SK-N-SH (cell line): ENCODE measurements around the gene TPCN2. TPM values are rescaled to one million over a fixed set of nuclear protein-coding genes. Genes with fewer than 3 reads are reported as not detected.
"Not testable (repeated sequence)": the region's sequence is repeated elsewhere in the genome, so short reads cannot be mapped to it uniquely, and the experiment has no call there.

ENCODE experiments used
- CTCF ChIA-PET: fragments of 300-600, 350-600 bp; formaldehyde crosslinking; extraction: SDS; loops from one replicate; lab custom pipeline; 2021; lab: Yijun Ruan, JAX
- POLR2A ChIA-PET: fragments of 350-600 bp; sonication (Branson Sonifier 250); formaldehyde crosslinking; extraction: SDS; loops from one replicate; lab custom pipeline; 2020; ENCODE audit warnings: antibody characterized with exemption, inconsistent platforms; lab: Yijun Ruan, JAX
- DNase-seq: peaks from one replicate; pipeline ENCODE4 v3.0.0; 2012
- H2AFZ ChIP-seq: fragments of 200-600 bp; sonication (generic); 2 replicates; pipeline ENCODE4 v1.8.1; 2016; ENCODE audit warnings: antibody characterized with exemption, mild to moderate bottlenecking, low read depth
- H3F3A ChIP-seq: fragments of 200-600 bp; sonication (generic); replicated peaks from 2 replicates; pipeline ENCODE3; 2016; ENCODE audit warnings: antibody characterized with exemption, mild to moderate bottlenecking; ENCODE audit not compliant: insufficient read depth
- H3K27ac ChIP-seq, 2 experiments: fragments of 200-500 bp in 1 of 2; fragments of 200-600 bp in 1 of 2; sonication (Bioruptor generic) in 1 of 2; sonication (generic), shearing (Covaris generic) in 1 of 2; 2 replicates each; pipeline versions ENCODE4 v1.5.1 to v1.6.1; 2014 to 2016; ENCODE audit warnings: low read depth in 2 of 2, inconsistent platforms in 1 of 2, low read length in 1 of 2, mild to moderate bottlenecking in 1 of 2, mixed read lengths in 1 of 2
- H3K27me3 ChIP-seq: fragments of 200-600 bp; sonication (generic), shearing (Covaris generic); 2 replicates; pipeline ENCODE4 v1.6.1; 2016; ENCODE audit warnings: mixed run types; ENCODE audit not compliant: insufficient read depth
- H3K36me3 ChIP-seq, 2 experiments: fragments of 200-500 bp in 1 of 2; fragments of 200-600 bp in 1 of 2; sonication (Bioruptor generic) in 1 of 2; sonication (generic) in 1 of 2; replicated peaks in 1 of 2; 2 replicates each; pipeline versions ENCODE3 to v1.5.1; 2014 to 2016; ENCODE audit warnings: low read length in 1 of 2, mild to moderate bottlenecking in 1 of 2; ENCODE audit not compliant: insufficient read depth in 2 of 2, control insufficient read depth in 1 of 2
- H3K4me1 ChIP-seq, 2 experiments: fragments of 200-500 bp in 1 of 2; fragments of 200-600 bp in 1 of 2; sonication (Bioruptor generic) in 1 of 2; sonication (generic), shearing (Covaris generic) in 1 of 2; 2 replicates each; pipeline versions ENCODE4 v1.5.1 to v1.6.1; 2014 to 2016; ENCODE audit warnings: low read depth in 1 of 2, low read length in 1 of 2, mixed run types in 1 of 2; ENCODE audit not compliant: insufficient read depth in 2 of 2, control insufficient read depth in 1 of 2
- H3K4me2 ChIP-seq: fragments of 200-600 bp; sonication (generic), shearing (Covaris generic); 2 replicates; pipeline ENCODE4 v1.6.1; 2017; ENCODE audit warnings: mixed run types
- H3K4me3 ChIP-seq, 2 experiments: fragments of 200-500 bp in 1 of 2; fragments of 200-600 bp in 1 of 2; sonication (Bioruptor generic) in 1 of 2; sonication (generic), shearing (Covaris generic) in 1 of 2; 2 replicates each; pipeline versions ENCODE4 v1.5.1 to v1.8.1; 2014 to 2016; ENCODE audit warnings: low read depth in 2 of 2, inconsistent platforms in 1 of 2, low read length in 1 of 2, mild to moderate bottlenecking in 1 of 2, mixed read lengths in 1 of 2, moderate library complexity in 1 of 2
- H3K79me2 ChIP-seq: fragments of 200-600 bp; sonication (generic); 2 replicates; pipeline ENCODE4 v1.8.1; 2017; ENCODE audit warnings: mild to moderate bottlenecking; ENCODE audit not compliant: insufficient read depth
- H3K9ac ChIP-seq: fragments of 200-600 bp; sonication (generic); 2 replicates; pipeline ENCODE4 v1.6.1; 2017; ENCODE audit warnings: mixed run types
- H3K9me2 ChIP-seq: fragments of 200-600 bp; sonication (generic); 2 replicates; pipeline ENCODE4 v1.6.1; 2017; ENCODE audit warnings: mixed run types
- H3K9me3 ChIP-seq: fragments of 200-600 bp; sonication (generic); 2 replicates; pipeline ENCODE4 v1.6.1; 2017; ENCODE audit warnings: mixed run types, mild to moderate bottlenecking, moderate library complexity
- H4K20me1 ChIP-seq: fragments of 200-600 bp; sonication (generic); 2 replicates; pipeline ENCODE4 v1.6.1; 2017; ENCODE audit warnings: mild to moderate bottlenecking, mixed run types; ENCODE audit not compliant: insufficient read depth
- CHD2 ChIP-seq: fragments of 150-350 bp; IDR thresholded peaks from 2 replicates; pipeline ENCODE4 v1.6.1; 2018; ENCODE audit warnings: low read length; ENCODE audit not compliant: partially characterized antibody
- FOXM1 ChIP-seq: IDR thresholded peaks from 2 replicates; pipeline ENCODE4 v1.4.0; 2012; ENCODE audit warnings: low read depth, mild to moderate bottlenecking
- JUND ChIP-seq: IDR thresholded peaks from 2 replicates; pipeline ENCODE4 v1.4.0; 2012
- MEF2A ChIP-seq: IDR thresholded peaks from 2 replicates; pipeline ENCODE4 v1.4.0; 2012; ENCODE audit warnings: low read depth, borderline replicate concordance
- NRF1 ChIP-seq: IDR thresholded peaks from 2 replicates; pipeline ENCODE4 v1.6.1; 2012; ENCODE audit warnings: low read depth, mild to moderate bottlenecking, low read length
- POLR2AphosphoS5 ChIP-seq: IDR thresholded peaks from 2 replicates; pipeline ENCODE4 v1.6.1; 2012; ENCODE audit warnings: low read depth, low read length
- RAD21 ChIP-seq: IDR thresholded peaks from 2 replicates; pipeline ENCODE4 v1.6.1; 2012; ENCODE audit warnings: mild to moderate bottlenecking, low read length
- RCOR1 ChIP-seq: fragments of 150-350 bp; IDR thresholded peaks from 2 replicates; pipeline ENCODE4 v1.6.1; 2017; ENCODE audit warnings: antibody characterized with exemption, low read length
- REST ChIP-seq: IDR thresholded peaks from 2 replicates; pipeline ENCODE4 v1.6.1; 2012; ENCODE audit warnings: mild to moderate bottlenecking, low read depth, low read length, moderate library complexity
- RXRA ChIP-seq: IDR thresholded peaks from 2 replicates; pipeline ENCODE4 v1.4.0; 2012; ENCODE audit warnings: low read depth, mild to moderate bottlenecking, borderline replicate concordance
- SIN3A ChIP-seq: IDR thresholded peaks from 2 replicates; pipeline ENCODE4 v1.6.1; 2012; ENCODE audit warnings: low read depth, mild to moderate bottlenecking, low read length, moderate library complexity, borderline replicate concordance
- SMC3 ChIP-seq: IDR thresholded peaks from 2 replicates; pipeline ENCODE4 v1.6.1; 2012; ENCODE audit warnings: low read depth, low read length, improper control_type of control experiment
- TAF1 ChIP-seq: IDR thresholded peaks from 2 replicates; pipeline ENCODE4 v1.6.1; 2012; ENCODE audit warnings: low read depth, mild to moderate bottlenecking, low read length, moderate library complexity, borderline replicate concordance
- USF1 ChIP-seq: IDR thresholded peaks from 2 replicates; pipeline ENCODE4 v1.4.0; 2012; ENCODE audit warnings: low read depth, borderline replicate concordance
- WGBS: methylation state at CpG from one replicate; pipeline ENCODE4 v1.1.6; 2017; ENCODE audit warnings: low lambda C conversion rate; 5-methylcytosine and 5-hydroxymethylcytosine counted together
- polyA plus RNA-seq, 3 experiments: library from polyadenylated mRNA; depleted of rRNA; stranded (reverse); fragments of >200 nt; gene quantifications; 2 replicates each; pipeline ENCODE4 v1.2.3, GENCODE V29; 2012
- TF ChIP-seq, protein P1 (sequence below): IDR thresholded peaks from 2 replicates; pipeline ENCODE4 v1.4.0; 2012; ENCODE audit warnings: low read depth, borderline replicate concordance

Gene TPCN2
- polyA plus RNA-seq, 1 of the 3 experiments (the other 2 are of a cell fraction) = 8.7 TPM

GRCh38 chr11:69076129-69076791, 27.5 kb downstream of the TPCN2 start:
- H3K9me3 ChIP-seq = no peaks in the 10 kb centered on the region
- no peaks in the 10 kb centered on the region for H3K79me2 ChIP-seq
- TF ChIP-seq MEF2A (no peak), SMC3 (no peak), FOXM1 (no peak), USF1 (no peak), NRF1 (no peak), SIN3A (no peak), RCOR1 (no peak), POLR2AphosphoS5 (no peak), JUND (no peak), REST (no peak), RAD21 (no peak), RXRA (no peak), CHD2 (no peak), TAF1 (no peak)
- TF ChIP-seq, protein P1, sequence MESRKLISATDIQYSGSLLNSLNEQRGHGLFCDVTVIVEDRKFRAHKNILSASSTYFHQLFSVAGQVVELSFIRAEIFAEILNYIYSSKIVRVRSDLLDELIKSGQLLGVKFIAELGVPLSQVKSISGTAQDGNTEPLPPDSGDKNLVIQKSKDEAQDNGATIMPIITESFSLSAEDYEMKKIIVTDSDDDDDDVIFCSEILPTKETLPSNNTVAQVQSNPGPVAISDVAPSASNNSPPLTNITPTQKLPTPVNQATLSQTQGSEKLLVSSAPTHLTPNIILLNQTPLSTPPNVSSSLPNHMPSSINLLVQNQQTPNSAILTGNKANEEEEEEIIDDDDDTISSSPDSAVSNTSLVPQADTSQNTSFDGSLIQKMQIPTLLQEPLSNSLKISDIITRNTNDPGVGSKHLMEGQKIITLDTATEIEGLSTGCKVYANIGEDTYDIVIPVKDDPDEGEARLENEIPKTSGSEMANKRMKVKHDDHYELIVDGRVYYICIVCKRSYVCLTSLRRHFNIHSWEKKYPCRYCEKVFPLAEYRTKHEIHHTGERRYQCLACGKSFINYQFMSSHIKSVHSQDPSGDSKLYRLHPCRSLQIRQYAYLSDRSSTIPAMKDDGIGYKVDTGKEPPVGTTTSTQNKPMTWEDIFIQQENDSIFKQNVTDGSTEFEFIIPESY = no peak
- H3K27me3 ChIP-seq = no peaks in the 10 kb centered on the region
- no peaks in the 10 kb centered on the region for H3F3A ChIP-seq
- no peak overlapping the region for H2AFZ ChIP-seq
- H4K20me1 ChIP-seq = no peaks in the 10 kb centered on the region
- H3K27ac ChIP-seq = 0 out of 4 replicates have a peak overlapping the region, but pooled peaks of 1 of the 2 experiments have one; percentile 33
- 86% methylated on average over 18 of the region's 20 CpGs for WGBS
- POLR2A ChIA-PET = no interaction called here
- H3K4me3 ChIP-seq = no peak overlapping the region
- H3K36me3 ChIP-seq = peaks cover 0 to 11% of the 10 kb centered on the region in 2 experiments
- no peak overlapping the region for H3K4me2 ChIP-seq
- H3K4me1 ChIP-seq = peaks cover 0 to 8% of the 10 kb centered on the region in 2 experiments; a peak in 2 of 4 replicates
- H3K9ac ChIP-seq = no peak overlapping the region
- no peaks in the 10 kb centered on the region for H3K9me2 ChIP-seq
- no peak for DNase-seq
- CTCF ChIA-PET = no interaction called here

DNA sequence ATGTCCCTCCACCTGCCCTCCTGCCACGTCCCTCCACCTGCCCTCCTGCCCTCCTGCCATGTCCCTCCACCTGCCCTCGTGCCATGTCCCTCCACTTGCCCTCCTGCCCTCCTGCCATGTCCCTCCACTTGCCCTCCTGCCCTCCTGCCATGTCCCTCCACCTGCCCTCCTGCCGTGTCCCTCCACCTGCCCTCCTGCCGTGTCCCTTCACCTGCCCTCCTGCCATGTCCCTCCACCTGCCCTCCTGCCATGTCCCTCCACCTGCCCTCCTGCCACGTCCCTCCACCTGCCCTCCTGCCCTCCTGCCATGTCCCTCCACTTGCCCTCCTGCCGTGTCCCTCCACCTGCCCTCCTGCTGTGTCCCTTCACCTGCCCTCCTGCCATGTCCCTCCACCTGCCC, 28.2 kb downstream of the TPCN2 start:
- H3K9me3 ChIP-seq, DNase-seq, H3K4me1 ChIP-seq, H3F3A ChIP-seq, H3K27ac ChIP-seq, H3K9me2 ChIP-seq, H3K79me2 ChIP-seq, H3K4me3 ChIP-seq, H3K9ac ChIP-seq, POLR2A ChIA-PET, H3K4me2 ChIP-seq, H2AFZ ChIP-seq, CTCF ChIA-PET, H3K27me3 ChIP-seq, H4K20me1 ChIP-seq: not testable (repeated sequence)
- WGBS = 65% methylated on average over 6 of the region's 6 CpGs
- peaks cover 0 to 10% of the 10 kb centered on the region in 2 experiments for H3K36me3 ChIP-seq
